GM23338 (cell line): ENCODE results near the gene HBD.

Source experiments
- CTCF ChIP-seq, 2 experiments: fragments of 200-600 bp in 1 of 2; sonication (generic) in 1 of 2; conservative IDR thresholded peaks; 2 replicates each; pipeline versions ENCODE4 v1.5.1 to v1.6.1; 2016 to 2017; ENCODE audit warnings: antibody characterized with exemption in 2 of 2, low read depth in 2 of 2, mild to moderate bottlenecking in 2 of 2, moderate library complexity in 1 of 2
- POLR2AphosphoS5 ChIP-seq: IDR thresholded peaks from 2 replicates; pipeline ENCODE4 v1.6.1; 2016; ENCODE audit warnings: antibody characterized with exemption, low read depth
- REST ChIP-seq: IDR thresholded peaks from one replicate; pipeline ENCODE4 v1.6.1; 2018; ENCODE audit warnings: antibody characterized with exemption; ENCODE audit not compliant: unreplicated experiment

DNA sequence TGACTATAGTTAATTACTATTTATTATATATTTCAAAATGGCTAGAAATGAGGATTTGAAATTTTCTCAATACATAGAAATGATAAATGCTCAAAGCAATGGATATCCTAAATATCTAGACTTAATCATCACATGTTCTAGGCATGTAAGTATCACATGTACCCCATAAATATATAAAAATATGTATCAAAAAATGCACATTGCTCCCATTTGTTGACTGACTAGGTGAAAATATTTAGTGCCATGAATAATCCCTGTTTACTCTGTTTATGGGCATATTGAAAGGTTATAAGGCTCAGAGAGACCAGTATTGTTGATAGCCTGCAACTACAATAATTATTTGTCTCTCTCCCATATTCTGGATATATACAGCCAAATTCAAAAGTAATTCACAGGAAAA is 32.3 kb upstream of the HBD start:
- TF ChIP-seq CTCF (conservative IDR thresholded peaks at IDR 0.05; ENCODE audit: low read depth in 2 of 2) (no peak), REST (no peak), POLR2AphosphoS5 (no peak)
